ENCODE measurements around the gene RTN4. TPM values are rescaled to one million over a fixed set of nuclear protein-coding genes. Genes with fewer than 3 reads are reported as not detected.
A peak's percentile ranks its signal among the peaks of the same experiment; 100 is the strongest.

RTN4 gene
- total and polyA plus RNA-seq, 2 of the 4 experiments (the other 2 are of a cell fraction): 77.8 to 588 TPM

DNA sequence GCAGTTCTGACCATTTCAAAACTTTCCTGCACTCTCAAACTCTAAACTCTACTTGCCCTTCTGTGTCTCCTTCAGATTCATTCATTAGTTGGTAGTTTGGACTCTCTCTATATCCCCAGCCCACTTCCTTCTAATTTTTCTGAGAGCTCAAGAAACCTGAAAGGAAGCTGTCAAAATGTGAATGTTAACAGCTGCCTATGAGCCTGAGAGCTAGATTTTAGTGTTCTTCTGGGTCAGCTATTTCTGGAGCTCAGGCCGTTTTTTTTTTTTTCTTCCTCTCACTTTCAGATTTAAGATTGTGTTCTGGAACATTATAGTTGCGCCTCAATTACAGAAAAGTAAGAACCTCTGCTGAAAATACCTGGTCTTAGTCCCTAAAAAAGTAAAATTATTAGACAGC lies 73.1 kb downstream of the RTN4 start:
- H4K8ac ChIP-seq (ENCODE audit: low read depth in 2 of 2, low read length in 2 of 2): no peak overlapping the region
- H2AFZ ChIP-seq (replicated peaks; ENCODE audit: low read length, poor library complexity): no peak overlapping the region
- H2BK120ac ChIP-seq (ENCODE audit: low read depth, low read length): no peak overlapping the region
- H3K4me1 ChIP-seq (ENCODE audit: control insufficient read depth, insufficient read depth, low read length): peaks cover 16% of the 10 kb centered on the region
- in situ Hi-C loops (cut with MboI; ENCODE audit: low sequenced_read_pairs): no loop called here
- no peak overlapping the region for H3K56ac ChIP-seq (ENCODE audit: extremely low read depth, insufficient read depth, low read length)
- DNase-seq: no peak
- no peak overlapping the region for H2AK9ac ChIP-seq (replicated peaks; ENCODE audit: low read depth, low read length, poor library complexity)
- peaks cover 21% of the 10 kb centered on the region for H3K36me3 ChIP-seq (ENCODE audit: control insufficient read depth, insufficient read depth, low read length)
- H3K27ac ChIP-seq (ENCODE audit: insufficient read depth, low read length): no peak overlapping the region
- intact Hi-C loops (cut with micrococcal nuclease): no loop called here
- ATAC-seq (ENCODE audit: low read depth): no peak
- H3K9ac ChIP-seq (ENCODE audit: low read depth, low read length): no peak overlapping the region
- H2AK5ac ChIP-seq (ENCODE audit: low read depth, low read length): no peak overlapping the region
- H2BK20ac ChIP-seq (ENCODE audit: low read depth, low read length): no peak overlapping the region
- H3K18ac ChIP-seq (ENCODE audit: low read depth, low read length): no peak overlapping the region
- CTCF ChIA-PET: no interaction called here
- POLR2A ChIA-PET (ENCODE audit: unreplicated experiment): interaction anchor here (0.5 to 0.6 kb wide), 2 partner anchors 8 to 35 kb away, joined by 3 read pairs; no protein-coding TSS in a partner anchor
- H3K23ac ChIP-seq (ENCODE audit: low read depth, low read length): no peak overlapping the region
- H4K91ac ChIP-seq (ENCODE audit: insufficient read depth, low read depth, low read length): no peak overlapping the region
- WGBS, 2 experiments (ENCODE audit: extremely low coverage in 2 of 2, insufficient read length in 1 of 2): no CpG with 5 or more reads among the region's 2 CpGs
- H3K79me1 ChIP-seq (ENCODE audit: low read depth in 1 of 2, low read length in 2 of 2): peaks cover 7 to 63% of the 10 kb centered on the region in 2 experiments; a peak in 3 of 4 replicates
- no peak overlapping the region for H2BK15ac ChIP-seq (ENCODE audit: low read depth, low read length)
- no peak for TF ChIP-seq MAZ (IDR thresholded peaks at IDR 0.05; ENCODE audit: borderline replicate concordance, low read depth, low read length)
- TF ChIP-seq RFX5 (IDR thresholded peaks at IDR 0.05; ENCODE audit: low read depth, low read length): no peak
- no peak for TF ChIP-seq POLR2A (IDR thresholded peaks at IDR 0.05; ENCODE audit: low read depth, low read length)
- TF ChIP-seq, protein P1, sequence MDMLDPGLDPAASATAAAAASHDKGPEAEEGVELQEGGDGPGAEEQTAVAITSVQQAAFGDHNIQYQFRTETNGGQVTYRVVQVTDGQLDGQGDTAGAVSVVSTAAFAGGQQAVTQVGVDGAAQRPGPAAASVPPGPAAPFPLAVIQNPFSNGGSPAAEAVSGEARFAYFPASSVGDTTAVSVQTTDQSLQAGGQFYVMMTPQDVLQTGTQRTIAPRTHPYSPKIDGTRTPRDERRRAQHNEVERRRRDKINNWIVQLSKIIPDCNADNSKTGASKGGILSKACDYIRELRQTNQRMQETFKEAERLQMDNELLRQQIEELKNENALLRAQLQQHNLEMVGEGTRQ (IDR thresholded peaks at IDR 0.05; ENCODE audit: low read depth, low read length): no peak
- no peak for TF ChIP-seq SMC3 (IDR thresholded peaks at IDR 0.05; ENCODE audit: low read depth, low read length)
- TF ChIP-seq, protein P2, sequence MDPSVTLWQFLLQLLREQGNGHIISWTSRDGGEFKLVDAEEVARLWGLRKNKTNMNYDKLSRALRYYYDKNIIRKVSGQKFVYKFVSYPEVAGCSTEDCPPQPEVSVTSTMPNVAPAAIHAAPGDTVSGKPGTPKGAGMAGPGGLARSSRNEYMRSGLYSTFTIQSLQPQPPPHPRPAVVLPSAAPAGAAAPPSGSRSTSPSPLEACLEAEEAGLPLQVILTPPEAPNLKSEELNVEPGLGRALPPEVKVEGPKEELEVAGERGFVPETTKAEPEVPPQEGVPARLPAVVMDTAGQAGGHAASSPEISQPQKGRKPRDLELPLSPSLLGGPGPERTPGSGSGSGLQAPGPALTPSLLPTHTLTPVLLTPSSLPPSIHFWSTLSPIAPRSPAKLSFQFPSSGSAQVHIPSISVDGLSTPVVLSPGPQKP (IDR thresholded peaks at IDR 0.05; ENCODE audit: borderline replicate concordance, low read depth, low read length): no peak
- TF ChIP-seq BHLHE40 (IDR thresholded peaks at IDR 0.05; ENCODE audit: low read depth, low read length): no peak
- no peak for TF ChIP-seq RAD21 (IDR thresholded peaks at IDR 0.05; ENCODE audit: low read length)
- TF ChIP-seq RCOR1 (IDR thresholded peaks at IDR 0.05; ENCODE audit: insufficient replicate concordance, low read length): no peak
- TF ChIP-seq CHD1 (IDR thresholded peaks at IDR 0.05; ENCODE audit: low read depth, low read length): no peak
- no peak for TF ChIP-seq NFE2L2 (IDR thresholded peaks at IDR 0.05; ENCODE audit: low read depth, low read length)
- no peak for TF ChIP-seq FOS (IDR thresholded peaks at IDR 0.05; ENCODE audit: low read depth, low read length)
- TF ChIP-seq MAFK (IDR thresholded peaks at IDR 0.05; ENCODE audit: low read depth, low read length): no peak
- no peak for TF ChIP-seq CEBPB (IDR thresholded peaks at IDR 0.05; ENCODE audit: low read depth, low read length)
- no peak overlapping the region for H2BK5ac ChIP-seq (ENCODE audit: low read depth, low read length, poor library complexity, severe bottlenecking)
- H4K20me1 ChIP-seq (ENCODE audit: insufficient read depth, low read length): peaks cover 96% of the 10 kb centered on the region
- dilution Hi-C loops (cut with HindIII; ENCODE audit: low sequenced_read_pairs, unreplicated experiment): no loop called here
- no peaks in the 10 kb centered on the region for H3K27me3 ChIP-seq (ENCODE audit: control insufficient read depth, insufficient read depth, low read length)
- H3K9me3 ChIP-seq (ENCODE audit: control insufficient read depth, insufficient read depth, low read length): no peaks in the 10 kb centered on the region
- peaks cover 7% of the 10 kb centered on the region for H3K9me1 ChIP-seq (ENCODE audit: insufficient read depth, low read length)
- peak overlapping the region; percentile 51; the same call in 1 of the 2 replicates for H3K4me2 ChIP-seq (ENCODE audit: low read depth, low read length)
- H3K14ac ChIP-seq (replicated peaks; ENCODE audit: low read depth, low read length): no peak overlapping the region
- BruUV-seq (replicated peaks): no TSS peak
- no peak overlapping the region for H3K4ac ChIP-seq (ENCODE audit: low read depth, low read length)
- H4K5ac ChIP-seq (ENCODE audit: low read depth, low read length): no peak overlapping the region
- no peak overlapping the region for H3K4me3 ChIP-seq (ENCODE audit: insufficient read depth, low read depth, low read length)
